Measurements from ENCODE around the gene GDF11.

GDF11 gene

DNA sequence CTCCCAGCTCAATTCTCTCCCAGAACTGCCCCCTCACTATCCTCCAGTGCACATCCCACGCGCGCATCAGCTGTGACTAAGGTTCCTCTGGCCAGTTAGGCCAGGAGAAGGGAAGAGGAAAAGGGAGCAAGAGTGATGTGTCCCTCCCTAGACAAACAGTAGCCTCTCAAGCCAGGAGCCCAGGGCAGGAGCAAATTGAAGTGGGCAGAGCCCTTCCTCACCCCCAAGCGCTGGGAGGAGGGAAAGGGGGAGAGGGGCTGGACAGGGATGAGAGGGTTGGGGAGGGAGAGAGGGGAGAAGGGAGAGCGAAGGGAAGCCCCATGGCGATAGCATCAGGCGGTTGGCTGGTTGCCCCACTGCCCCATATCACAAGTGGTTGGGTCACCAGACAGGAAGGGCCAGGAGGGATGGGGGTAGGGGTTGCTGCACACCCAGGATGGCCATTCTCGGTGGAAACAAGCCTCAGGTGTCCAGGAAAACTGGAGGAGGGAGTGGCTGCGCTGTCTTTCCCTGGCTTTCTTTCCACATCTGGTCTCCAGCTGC lies 15.2 kb upstream of the GDF11 start:
- Mint-ChIP-seq H3K36me3 (no peaks in the 10 kb centered on the region), H3K27me3 (no peaks in the 10 kb centered on the region), H3K9me3 (no peaks in the 10 kb centered on the region), H3K27ac (peak overlapping the region; percentile 79), H3K4me3 (peak overlapping the region; percentile 82), H3K4me1 (peaks cover 46% of the 10 kb centered on the region)

DNA sequence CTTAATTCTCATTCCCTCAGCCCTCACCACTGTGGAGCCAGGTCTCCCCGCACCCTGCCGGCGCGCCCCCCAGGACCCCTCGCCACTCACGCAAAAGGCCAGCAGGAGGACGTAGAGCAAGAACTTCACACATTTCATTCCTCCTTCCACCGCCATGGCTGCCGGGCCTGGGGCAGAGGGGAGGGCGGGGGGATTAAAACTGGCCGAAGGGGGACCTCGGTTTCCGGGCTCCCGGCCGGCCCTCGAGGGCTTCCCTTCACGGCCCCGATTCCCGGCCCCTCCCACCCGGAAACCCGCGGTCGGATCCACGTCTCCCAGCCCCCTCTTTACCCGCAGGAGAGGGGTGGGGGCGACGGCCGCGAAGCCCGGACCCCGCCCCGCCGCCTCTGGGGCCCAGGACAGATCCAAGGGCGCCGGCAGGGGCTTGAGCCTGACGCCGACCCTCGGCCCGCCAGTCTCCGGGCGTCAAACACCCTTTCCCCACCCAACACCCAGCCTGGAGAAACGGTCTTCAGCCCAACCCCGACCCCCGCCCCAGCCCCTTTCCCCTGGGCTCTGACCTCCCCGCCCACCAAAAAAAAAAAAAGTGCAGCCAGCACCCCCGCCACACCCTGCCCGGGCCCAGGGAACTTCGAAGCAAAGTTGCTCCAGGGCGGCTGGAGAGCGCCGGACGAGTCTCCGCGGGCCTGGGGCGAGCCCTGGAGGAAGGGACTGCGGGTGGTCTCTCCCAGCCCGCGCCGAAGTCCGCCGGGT lies 14.6 kb upstream of the GDF11 start:
- Mint-ChIP-seq H3K27ac (no peak overlapping the region), H3K9me3 (no peaks in the 10 kb centered on the region), H3K36me3 (no peaks in the 10 kb centered on the region), H3K27me3 (no peaks in the 10 kb centered on the region), H3K4me1 (peaks cover 46% of the 10 kb centered on the region), H3K4me3 (peak overlapping the region; percentile 82)

DNA sequence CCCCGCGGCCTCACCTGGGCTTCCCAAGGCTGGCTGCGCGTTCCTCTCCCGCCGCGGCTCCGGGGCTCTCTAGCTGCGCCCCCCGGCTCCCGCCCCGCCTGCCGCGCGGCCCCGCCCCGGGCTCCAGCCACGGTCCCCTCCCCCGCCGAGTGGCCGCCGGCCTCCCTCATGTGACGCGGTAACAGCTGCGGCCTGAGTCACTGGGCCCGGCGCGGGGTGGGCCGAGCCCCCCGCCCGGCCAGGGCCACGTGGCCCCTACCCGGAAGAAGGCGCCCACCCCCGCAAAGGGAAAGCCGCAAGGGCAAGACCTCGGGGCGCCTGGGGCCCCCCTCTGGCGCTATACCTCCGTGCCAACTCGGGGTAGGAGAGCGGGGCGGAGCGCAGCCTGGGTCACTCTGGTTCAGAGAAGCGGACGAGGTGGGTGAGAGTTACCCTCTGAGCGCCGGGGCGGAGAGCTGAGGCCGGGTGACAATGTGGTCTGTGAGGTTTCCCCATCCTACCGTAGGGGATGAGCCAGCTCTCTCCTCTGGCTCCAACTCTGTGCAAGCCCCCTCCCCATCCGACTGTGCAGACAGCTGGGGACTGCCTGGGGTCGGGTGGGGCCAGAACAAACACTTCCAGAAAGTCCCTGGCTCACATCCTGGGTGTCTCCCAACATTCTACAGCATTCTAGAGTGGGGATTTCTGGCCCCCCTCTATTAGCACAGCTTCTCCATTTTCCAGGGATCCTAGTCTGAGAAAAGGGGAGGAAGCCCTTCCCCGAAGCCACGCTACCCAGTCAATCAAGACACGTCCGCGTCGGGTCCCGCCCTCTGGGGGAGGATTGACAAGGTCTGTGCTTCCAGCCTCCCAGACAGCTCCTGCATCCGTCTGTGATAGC lies 13.7 kb upstream of the GDF11 start, which contains the start of gene CD63:
CD63 (minus strand) TSS at position 71 of the 880 bp plus-strand sequence. CDS start 668 bp downstream, outside the sequence.
- peaks cover 46% of the 10 kb centered on the region for H3K4me1 Mint-ChIP-seq
- no peaks in the 10 kb centered on the region for H3K36me3 Mint-ChIP-seq
- peak within 1 kb of the TSS; percentile 96 for H3K27ac Mint-ChIP-seq
- H3K4me3 Mint-ChIP-seq, result peak within 1 kb of the TSS; percentile 93
- no peaks in the 10 kb centered on the region for H3K9me3 Mint-ChIP-seq
- H3K27me3 Mint-ChIP-seq, result no peaks in the 10 kb centered on the region

DNA sequence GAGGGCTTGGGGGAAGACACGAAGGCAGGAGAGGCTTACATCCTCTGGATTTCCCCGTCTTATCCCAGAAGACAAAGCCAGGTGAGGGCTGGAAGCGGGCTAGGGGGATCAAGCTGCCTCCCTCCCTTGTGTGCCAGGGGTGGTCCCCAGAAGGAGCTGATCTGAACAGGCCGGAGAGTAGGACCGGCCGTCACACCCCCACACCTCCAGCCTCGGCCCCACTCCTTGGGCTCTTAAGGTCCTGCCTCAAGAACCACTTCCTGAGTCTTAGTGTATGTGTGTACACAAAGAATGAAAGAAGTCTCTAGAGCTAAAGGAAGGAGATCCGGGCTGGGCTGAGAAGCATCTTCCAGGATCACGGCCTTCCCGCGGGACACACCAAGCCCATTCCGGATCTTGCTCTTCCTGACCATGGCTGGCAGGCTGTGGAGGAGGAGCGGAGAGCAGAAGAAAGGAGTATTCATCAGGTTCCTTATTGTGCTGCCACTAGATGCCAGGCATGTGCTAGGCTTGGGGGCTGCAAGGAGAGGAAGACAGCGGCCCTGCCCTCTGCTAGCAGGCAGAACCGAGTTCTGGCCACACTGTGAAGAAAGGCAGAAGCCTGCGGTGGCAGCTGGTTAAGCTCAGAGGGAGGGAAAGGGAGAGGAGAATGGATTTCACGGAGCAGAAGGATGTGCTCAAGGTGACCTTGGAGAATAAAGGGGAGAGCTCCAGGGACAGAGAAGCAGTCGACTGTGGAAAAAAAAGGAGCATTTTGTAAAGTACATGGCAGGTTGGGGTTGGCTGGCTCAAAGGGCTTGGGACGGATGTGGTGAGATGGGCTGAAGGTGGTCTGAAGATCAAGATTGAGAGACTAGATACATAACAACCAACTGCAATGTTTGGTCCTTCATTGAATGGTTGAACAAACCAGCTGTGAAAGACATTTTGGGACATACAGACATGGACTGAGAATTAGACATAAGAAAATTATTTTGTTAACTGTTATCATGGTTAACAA lies 12.8 kb upstream of the GDF11 start:
- H3K27ac Mint-ChIP-seq, result peak overlapping the region; percentile 96
- no peaks in the 10 kb centered on the region for H3K36me3 Mint-ChIP-seq
- H3K4me3 Mint-ChIP-seq, result peak overlapping the region; percentile 93
- H3K27me3 Mint-ChIP-seq, result no peaks in the 10 kb centered on the region
- H3K4me1 Mint-ChIP-seq, result peaks cover 40% of the 10 kb centered on the region
- no peaks in the 10 kb centered on the region for H3K9me3 Mint-ChIP-seq

DNA sequence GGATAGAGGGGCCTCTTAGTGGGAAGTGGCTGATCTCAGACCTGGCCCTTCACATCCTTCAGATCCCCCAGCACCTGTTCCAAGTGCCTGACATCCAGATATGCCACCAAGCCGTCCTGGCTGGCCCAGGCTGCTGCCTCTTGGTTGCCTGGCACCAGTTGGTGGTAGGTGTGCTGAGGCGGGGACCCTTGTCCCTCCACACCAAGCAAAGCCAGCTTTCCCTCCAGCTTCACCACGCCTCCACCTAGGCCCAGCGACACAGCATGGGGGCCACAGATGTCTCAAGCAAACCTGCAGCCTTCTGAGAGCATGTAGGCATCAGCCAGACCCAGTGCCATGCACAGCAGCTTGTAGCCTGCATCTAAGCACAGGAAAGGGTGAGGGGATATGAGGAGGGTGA lies 10.6 kb upstream of the GDF11 start:
- Mint-ChIP-seq H3K4me1 (peaks cover 31% of the 10 kb centered on the region), H3K36me3 (no peaks in the 10 kb centered on the region), H3K27ac (peak overlapping the region; percentile 24), H3K27me3 (no peaks in the 10 kb centered on the region), H3K9me3 (no peaks in the 10 kb centered on the region), H3K4me3 (no peak overlapping the region)

DNA sequence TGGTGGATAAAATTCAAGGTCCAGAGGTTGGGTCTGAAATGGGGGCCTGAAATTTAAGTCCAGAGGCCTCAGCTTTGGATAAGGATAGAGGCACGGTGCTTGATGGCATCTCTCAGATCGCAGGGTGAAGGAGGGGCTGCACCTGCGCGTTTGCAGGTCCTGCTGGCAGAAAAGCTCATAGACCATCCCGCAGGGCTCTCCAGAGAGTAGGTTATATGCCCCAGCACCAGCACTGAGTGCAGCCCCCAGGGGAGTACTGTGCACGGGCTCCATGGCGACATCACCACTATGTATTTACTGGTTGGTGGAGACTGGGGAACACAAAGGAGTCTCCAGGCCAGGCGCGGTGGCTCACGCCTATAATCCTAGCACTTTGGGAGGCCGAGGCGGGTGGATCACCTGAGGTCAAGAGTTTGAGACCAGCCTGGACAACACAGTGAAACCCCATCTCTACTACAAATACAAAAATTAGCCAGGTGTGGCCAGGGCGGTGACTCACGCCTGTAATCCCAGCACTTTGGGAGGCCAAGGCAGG lies 9.8 kb upstream of the GDF11 start:
- no peak overlapping the region for H3K27ac Mint-ChIP-seq
- peaks cover 35% of the 10 kb centered on the region for H3K4me1 Mint-ChIP-seq
- H3K9me3 Mint-ChIP-seq, result no peaks in the 10 kb centered on the region
- H3K27me3 Mint-ChIP-seq, result no peaks in the 10 kb centered on the region
- H3K36me3 Mint-ChIP-seq, result no peaks in the 10 kb centered on the region
- H3K4me3 Mint-ChIP-seq, result no peak overlapping the region

DNA sequence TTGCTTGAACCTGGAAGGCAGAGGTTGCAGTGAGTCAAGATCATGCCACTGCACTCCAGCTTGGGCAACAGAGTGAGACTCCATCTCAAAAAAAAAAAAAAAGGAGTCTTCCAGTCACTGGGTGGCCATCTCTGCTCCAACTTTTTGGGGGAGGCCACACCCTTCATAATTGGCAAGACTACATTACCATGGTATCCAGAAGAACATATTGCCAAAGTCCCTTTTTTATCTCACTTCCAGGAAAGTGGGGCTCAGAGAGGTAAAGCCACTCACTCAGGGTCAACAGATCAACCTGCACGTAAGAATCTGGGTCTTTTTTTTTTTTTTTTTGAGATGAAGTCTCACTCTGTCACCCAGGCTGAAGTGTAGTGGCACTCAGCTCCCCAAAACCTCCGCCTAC lies 9.1 kb upstream of the GDF11 start:
- H3K9me3 Mint-ChIP-seq, result no peaks in the 10 kb centered on the region
- H3K27me3 Mint-ChIP-seq, result no peaks in the 10 kb centered on the region
- peaks cover 41% of the 10 kb centered on the region for H3K4me1 Mint-ChIP-seq
- no peak overlapping the region for H3K4me3 Mint-ChIP-seq
- no peaks in the 10 kb centered on the region for H3K36me3 Mint-ChIP-seq
- H3K27ac Mint-ChIP-seq, result no peak overlapping the region

DNA sequence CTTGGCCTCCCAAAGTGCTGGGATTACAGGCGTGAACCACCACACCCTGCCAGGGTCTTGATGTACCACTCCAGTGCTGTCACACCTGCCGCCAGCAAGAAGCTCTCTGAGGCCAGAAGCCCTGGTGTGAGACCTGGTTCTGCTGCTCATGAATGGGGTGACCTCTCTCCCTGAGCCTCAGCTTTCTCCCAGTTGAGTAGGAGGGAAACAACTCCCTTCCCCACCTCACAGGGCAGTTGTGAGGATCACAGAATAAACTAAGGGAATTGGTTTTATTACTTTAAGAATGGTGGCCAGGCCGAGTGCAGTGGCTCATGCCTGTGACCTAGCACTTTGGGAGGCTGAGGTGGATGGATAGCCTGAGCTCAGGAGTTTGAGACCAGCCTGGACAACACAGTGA lies 8.3 kb upstream of the GDF11 start:
- Mint-ChIP-seq H3K27ac (no peak overlapping the region), H3K4me1 (peaks cover 38% of the 10 kb centered on the region), H3K36me3 (no peaks in the 10 kb centered on the region), H3K9me3 (no peaks in the 10 kb centered on the region), H3K27me3 (no peaks in the 10 kb centered on the region), H3K4me3 (no peak overlapping the region)

DNA sequence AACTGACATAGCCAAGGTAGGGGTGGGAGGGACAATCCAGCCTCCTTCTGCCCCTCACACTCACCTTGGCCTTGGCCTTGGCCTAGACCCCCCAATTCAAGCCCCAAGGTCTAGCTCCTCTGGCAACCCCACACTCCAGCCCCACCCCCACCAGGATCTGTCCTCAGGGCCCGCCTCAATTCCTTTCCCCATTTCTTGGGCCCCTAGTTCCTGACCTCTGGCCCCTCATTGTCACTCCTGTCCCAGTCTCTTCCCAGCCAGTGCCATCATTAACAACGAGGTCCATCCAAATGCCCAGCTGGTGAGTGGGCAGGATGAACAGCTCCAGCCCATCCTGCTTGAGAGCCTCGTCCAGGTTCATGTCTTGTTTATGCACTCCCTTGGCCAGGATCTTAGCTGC lies 6.8 kb upstream of the GDF11 start:
- Mint-ChIP-seq H3K4me1 (peaks cover 25% of the 10 kb centered on the region), H3K27me3 (no peaks in the 10 kb centered on the region), H3K36me3 (no peaks in the 10 kb centered on the region), H3K4me3 (no peak overlapping the region), H3K27ac (peak overlapping the region; percentile 59), H3K9me3 (no peaks in the 10 kb centered on the region)

DNA sequence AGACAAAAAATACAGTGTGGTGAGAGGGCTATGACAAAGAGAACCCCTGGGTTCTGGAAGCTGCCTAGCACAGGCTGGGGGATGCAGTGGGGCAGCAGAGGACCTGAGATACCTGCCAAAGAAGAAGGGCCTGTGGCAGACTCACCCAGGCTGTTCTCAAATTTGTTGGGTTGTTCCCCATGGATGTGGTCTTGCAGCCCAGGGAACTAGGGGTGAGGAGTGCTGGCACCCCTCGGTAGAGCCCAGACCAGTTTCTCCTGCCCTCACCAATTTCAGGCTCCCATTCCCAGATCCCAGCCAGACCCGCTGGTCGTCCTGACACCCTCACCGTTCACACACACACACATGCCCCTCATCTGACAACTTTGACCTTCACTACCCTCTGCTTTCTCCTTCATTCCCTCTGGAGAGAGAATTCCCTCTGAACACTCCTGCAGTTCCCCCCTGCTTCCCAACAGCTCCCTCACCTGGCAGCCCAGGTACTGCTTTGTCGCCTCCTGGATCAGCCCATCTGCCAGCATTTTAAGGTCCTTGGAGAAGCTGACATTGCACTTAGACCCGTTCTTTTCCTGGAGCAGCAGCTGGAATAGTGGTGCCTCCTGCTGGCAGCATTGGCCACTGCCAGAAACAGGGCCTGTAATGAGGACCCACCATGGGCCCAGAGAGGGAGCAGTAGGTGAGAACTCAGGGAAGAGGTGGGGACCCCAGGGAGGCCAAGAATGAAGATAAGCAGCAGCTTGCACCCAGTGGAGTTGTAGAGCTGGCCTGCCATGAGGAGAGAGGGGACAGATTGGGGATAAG lies 5.9 kb upstream of the GDF11 start:
- Mint-ChIP-seq H3K36me3 (no peaks in the 10 kb centered on the region), H3K4me1 (peaks cover 28% of the 10 kb centered on the region), H3K27ac (peak overlapping the region; percentile 89), H3K9me3 (no peaks in the 10 kb centered on the region), H3K4me3 (peak overlapping the region; percentile 63), H3K27me3 (no peaks in the 10 kb centered on the region)

DNA sequence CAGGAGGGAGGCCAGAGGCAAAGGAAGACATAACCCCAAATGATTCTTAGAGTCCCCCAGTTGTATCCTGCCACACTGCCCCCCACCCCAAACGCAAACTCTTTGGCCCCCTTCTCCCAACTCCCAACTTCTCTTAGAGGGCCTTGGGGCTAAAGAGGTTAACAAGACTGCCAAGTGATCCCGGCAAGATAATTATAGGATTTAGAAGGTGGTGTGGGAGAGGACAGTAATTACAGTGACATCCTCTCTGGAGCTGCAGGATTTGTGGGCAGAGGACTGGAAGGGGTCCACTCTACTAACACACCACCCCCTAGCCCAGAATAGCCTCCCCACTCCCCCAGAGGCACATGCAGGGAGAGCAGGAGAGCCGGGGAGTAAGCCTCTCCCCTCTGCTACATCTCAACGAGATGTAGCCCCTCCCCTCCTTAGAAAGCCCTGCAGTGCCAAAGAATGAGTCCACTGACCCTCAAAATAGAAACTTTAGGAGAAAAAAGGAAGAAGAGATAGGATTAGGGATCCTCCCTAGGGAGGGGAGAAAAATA lies 5.3 kb upstream of the GDF11 start:
- Mint-ChIP-seq H3K36me3 (no peaks in the 10 kb centered on the region), H3K4me3 (peak overlapping the region; percentile 91), H3K27ac (peak overlapping the region; percentile 89), H3K27me3 (no peaks in the 10 kb centered on the region), H3K4me1 (peaks cover 35% of the 10 kb centered on the region), H3K9me3 (no peaks in the 10 kb centered on the region)

DNA sequence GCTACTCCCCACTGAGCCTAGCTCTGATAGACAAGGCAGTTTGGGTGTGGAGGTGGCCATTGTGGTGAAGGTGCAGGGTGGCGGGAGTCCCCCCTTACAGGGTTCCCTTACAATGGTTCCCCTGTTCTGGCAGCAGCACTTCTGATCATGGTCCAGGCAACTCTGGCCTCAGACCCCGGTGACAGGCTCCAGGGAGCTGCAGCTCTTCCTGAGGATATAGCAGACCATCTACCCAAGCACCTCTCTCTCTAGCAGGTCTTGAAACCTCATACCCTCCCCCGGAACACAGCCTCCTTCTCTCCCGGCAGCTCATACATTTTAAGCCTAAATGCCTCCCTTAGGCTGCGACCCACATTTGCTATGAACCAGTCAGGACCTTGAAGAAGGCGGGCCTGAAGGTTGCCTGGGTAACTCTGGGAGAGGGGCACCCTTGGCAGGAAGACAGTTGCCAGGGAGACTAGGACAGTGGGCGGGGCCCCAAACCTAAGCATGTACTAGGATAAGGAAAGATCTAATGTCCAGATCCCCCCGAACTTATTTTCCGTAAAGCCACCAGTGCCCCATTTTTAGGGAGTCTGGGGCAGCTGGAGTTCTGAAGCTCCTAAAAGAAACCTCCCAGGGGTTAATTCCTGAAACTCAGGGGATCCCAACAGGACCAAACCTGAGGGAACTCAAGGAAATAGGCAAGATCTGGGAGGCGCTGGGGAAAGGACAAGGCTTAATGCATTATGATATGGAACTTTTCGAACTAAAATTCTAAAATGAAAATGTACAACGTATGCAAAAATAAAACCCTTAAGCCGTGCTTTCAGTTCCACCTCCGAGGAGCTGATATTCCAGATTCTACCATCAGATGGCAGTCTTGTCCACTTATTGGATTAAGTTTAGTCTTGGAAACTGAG lies 4.5 kb upstream of the GDF11 start:
- Mint-ChIP-seq H3K4me1 (peaks cover 37% of the 10 kb centered on the region), H3K27me3 (no peaks in the 10 kb centered on the region), H3K4me3 (peak overlapping the region; percentile 91), H3K27ac (peak overlapping the region; percentile 91), H3K36me3 (no peaks in the 10 kb centered on the region), H3K9me3 (no peaks in the 10 kb centered on the region)

DNA sequence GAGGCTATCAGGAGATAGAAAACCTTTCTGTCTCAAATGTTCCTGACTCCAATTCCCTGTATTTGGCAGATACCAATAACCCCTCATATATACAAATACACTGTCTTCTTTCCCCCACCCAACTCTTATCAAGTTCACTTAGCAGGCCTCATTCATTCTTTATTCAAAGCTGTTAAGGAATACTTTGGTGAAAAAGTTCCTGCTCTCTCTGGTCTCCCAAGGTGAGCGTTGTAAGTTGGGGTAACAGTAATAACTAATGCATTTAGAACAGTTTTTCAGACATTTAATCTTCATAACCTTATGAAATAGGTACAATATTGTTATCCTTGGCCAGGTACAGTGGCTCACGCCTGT lies 3.9 kb upstream of the GDF11 start:
- H3K4me3 Mint-ChIP-seq, result peak overlapping the region; percentile 91
- H3K27me3 Mint-ChIP-seq, result no peaks in the 10 kb centered on the region
- H3K4me1 Mint-ChIP-seq, result peaks cover 39% of the 10 kb centered on the region
- H3K36me3 Mint-ChIP-seq, result no peaks in the 10 kb centered on the region
- H3K27ac Mint-ChIP-seq, result no peak overlapping the region
- no peaks in the 10 kb centered on the region for H3K9me3 Mint-ChIP-seq

Measured in activated naive CD4-positive, alpha-beta T cell treated with anti-CD3 and anti-CD28 coated beads, Interleukin-2, amount 50 U/mL, for 24 hours (primary cell).